NK-92 (cell line): ENCODE results near the gene STAG1.
"Not testable (repeated sequence)": the region's sequence is repeated elsewhere in the genome, so short reads cannot be mapped to it uniquely, and the experiment has no call there.

Experiments
- DNase-seq: peaks from one replicate; lab custom pipeline; 2025; ENCODE audit not compliant: unreplicated experiment; lab: John Stamatoyannopoulos, UW

STAG1 gene

DNA sequence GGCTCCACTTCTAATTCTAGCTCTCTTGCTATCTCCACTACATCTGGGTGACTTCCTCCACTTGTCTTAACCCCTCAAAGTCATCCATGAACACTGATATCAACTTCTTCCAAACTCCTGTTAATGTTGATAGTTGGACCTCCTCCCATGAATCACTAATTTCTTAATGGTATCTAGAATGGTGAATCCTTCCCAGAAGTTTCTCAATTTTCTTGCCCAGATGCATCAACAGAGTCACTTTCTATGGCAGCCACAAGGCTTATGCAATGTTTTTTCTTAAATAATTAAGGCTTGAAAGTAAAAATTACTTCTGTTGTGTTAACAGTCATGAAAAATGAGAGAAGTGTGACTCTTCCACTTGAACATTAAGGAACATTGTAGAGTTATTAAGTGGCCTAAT lies 337.7 kb downstream of the STAG1 start:
- DNase-seq, result no peak

GRCh38 chr3:136412307-136412706 lies 339.9 kb downstream of the STAG1 start:
- DNase-seq, result no peak

- no peak for DNase-seq
Observed at GRCh38 chr3:136409549-136409948, 342.6 kb downstream of the STAG1 start.

GRCh38 chr3:136404056-136404455 lies 348.1 kb downstream of the STAG1 start:
- DNase-seq, result no peak

- DNase-seq, result no peak
Observed at GRCh38 chr3:136396916-136397315, 355.3 kb downstream of the STAG1 start.

DNA sequence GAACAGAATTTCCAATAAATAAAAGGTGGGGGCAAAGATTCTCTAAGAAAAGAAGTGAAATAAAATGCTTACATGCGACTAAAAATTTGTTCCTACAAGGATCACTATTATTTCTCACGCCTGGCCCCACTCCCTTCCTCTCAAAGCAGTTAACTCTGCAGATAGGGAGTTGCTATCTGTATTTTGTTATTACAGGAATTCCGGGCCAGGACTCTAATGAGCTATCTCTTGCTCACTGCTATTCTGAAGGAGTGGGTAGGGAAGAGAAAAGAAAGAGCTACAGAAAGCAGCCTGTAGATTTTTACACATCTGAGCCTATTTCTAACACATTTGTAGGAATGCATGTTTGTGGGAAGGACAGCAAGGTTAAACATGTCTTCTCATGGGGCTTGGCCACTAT lies 361.6 kb downstream of the STAG1 start:
- DNase-seq, result no peak

DNA sequence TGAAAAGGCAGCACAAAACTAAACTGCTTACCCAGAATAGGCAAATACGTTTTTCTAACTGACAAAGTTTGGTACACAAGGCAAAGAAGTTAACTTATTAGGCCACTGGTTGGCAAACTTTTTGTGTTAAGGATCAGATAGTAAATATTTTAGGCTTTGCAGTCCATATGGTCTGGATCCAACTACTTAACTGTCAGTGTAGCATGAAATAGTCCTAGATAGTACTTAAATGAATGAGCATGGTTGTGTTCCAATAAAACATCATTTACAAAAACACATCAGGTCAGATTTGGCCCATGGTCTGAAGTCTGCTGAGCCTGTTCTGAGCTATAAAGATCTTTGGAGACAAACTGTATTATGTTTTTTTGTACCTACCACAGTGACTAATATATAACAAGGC lies 365.1 kb downstream of the STAG1 start:
- DNase-seq, result no peak

DNA sequence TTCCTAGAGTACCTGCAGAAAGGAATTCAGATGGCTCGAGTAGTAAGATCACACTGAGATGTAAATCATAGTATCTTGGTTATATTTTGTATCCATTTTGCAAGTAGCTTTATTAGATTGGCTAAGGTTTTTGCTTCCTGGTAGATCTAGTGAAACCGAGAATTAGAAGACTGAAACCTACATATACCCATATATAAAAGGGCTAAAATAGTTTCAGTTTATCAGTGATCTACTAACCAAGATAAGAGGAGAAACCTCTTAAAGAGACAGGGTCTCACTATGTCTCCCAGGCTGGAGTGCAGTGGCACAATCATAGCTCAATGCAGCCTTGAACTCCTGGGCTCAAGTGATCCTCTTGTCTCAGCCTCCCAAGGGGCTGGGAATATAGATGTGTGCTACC lies 366.7 kb downstream of the STAG1 start:
- DNase-seq, result no peak

- DNase-seq, result no peak
Observed at GRCh38 chr3:136381051-136381450, 371.1 kb downstream of the STAG1 start.

DNA sequence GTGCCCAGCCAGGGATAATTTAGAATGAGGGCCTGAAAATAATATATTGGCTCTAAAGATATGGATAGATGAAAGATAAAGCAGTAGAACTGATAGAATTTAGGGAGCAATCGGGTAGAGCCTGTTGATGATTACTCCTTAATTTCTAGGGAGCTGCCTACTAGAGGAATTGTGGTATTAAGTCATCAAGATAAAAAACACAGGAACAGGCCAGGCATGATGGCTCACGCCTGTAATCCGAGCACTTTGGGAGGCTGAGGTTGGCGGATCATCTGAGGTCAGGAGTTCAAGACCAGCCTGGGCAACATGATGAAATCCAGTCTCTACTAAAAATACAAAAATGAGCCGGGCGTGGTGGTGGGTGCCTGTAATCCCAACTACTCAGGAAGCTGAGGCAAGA lies 371.6 kb downstream of the STAG1 start:
- DNase-seq, result no peak

- DNase-seq, result no peak
Observed at GRCh38 chr3:136378011-136378410, 374.2 kb downstream of the STAG1 start.

GRCh38 chr3:136377508-136377907 lies 374.7 kb downstream of the STAG1 start:
- no peak for DNase-seq

GRCh38 chr3:136375800-136376199 lies 376.4 kb downstream of the STAG1 start:
- not testable (repeated sequence) for DNase-seq

- no peak for DNase-seq
Observed at GRCh38 chr3:136366289-136366688, 385.9 kb downstream of the STAG1 start.

- no peak for DNase-seq
Observed at GRCh38 chr3:136353461-136353860, 398.7 kb downstream of the STAG1 start.

- no peak for DNase-seq
Observed at GRCh38 chr3:136351905-136352304, 400.3 kb downstream of the STAG1 start.

- no peak for DNase-seq
Observed at GRCh38 chr3:136351351-136351750, 400.8 kb downstream of the STAG1 start.

DNA sequence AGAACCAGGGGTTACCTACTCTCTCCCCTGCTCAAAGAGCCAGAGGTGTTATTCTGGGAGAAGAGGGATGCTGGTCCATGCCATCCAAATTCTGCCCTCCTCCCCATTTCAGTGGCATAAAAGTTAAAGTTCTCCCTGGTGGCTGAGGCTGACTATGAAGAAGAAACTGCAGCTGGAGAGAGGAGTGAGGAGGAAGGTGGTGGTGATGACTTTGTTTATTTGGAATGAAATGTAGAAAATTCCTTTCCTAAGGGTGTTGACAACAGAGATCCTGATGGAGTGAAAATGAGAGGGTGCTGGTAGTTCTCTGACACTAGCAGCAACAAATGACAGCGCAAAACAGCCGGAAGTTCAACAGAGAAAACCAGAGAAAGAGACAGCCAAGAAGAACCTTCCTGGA lies 401.6 kb downstream of the STAG1 start:
- no peak for DNase-seq

DNA sequence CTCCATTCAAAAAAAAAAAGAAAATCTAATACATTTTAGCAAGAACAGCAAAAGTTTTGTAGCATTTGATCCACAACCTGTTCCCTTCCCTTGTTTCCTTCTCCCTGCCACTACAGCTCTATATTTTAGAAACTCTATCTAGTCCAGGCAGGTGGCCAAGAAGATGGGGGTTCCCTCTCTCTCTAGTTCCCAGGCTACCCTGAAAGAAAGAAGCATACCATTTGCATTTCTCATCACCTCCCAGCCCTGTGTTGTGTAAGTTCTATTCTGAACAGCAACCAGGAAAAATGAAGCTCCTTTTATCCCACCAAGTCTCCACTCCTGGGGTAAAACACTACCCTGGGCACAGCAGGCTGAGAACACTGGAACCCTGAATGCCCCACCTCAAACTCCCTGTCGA lies 402.0 kb downstream of the STAG1 start:
- DNase-seq, result no peak

DNA sequence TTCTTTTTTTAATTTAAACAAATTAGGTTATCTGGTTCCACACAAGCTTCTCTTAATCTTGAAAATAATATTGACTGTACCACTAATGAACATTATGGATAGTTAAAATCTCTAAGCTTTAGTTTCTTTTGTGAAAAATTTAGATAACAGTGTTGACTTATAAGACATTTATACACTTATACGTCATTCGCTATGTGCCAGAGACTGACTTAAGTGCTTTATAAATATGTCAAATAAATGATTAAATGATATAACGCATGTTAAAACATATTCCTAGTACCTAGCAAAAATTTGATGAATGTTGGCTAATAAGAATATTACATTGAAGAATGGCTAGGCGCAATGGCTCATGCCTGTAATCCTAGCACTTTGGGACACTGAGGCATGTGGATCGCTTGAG lies 405.7 kb downstream of the STAG1 start:
- DNase-seq, result no peak

DNA sequence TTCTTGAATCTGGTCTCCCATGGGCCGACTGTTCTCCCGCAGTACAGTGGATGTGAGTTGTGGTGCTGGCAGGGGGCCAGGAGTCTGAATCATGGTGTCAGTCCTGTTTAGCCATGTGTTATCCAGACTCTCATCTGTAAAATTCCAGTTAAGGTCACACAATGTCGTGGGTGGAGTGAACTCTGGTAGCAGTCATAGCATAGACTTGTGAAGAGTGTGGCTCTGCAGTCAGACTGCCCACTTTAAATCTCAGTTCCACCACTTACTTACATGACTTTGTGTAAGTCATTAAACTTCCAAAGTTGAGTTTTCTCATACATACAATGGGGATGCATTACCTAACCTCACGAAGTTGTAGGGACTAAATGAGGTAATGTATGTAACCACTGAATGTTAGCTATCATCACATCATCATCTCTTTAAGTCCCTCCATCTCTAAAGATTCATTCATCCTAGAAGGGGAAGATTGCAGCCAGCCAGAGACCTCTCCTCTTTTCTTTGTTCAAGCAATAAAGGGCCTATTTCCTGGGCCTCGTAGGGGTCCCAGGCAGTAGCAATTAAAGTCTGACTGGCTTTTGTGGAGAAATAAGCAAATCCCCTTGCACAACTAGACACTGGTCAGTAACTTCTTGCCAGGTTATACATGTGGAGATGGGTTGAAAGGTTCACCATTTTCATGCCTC lies 408.2 kb downstream of the STAG1 start:
- DNase-seq, result no peak

- DNase-seq, result no peak
Observed at GRCh38 chr3:136343446-136343845, 408.7 kb downstream of the STAG1 start.

- no peak for DNase-seq
Observed at GRCh38 chr3:136336329-136337100, 415.7 kb downstream of the STAG1 start.
